HepG2 (cell line): ENCODE data around the gene ATP8B2. TPM values are rescaled to one million over a fixed set of nuclear protein-coding genes. Genes with fewer than 3 reads are reported as not detected.

Experiments
- ARNTL ChIP-seq: sonication (generic); formaldehyde crosslinking; IDR thresholded peaks from 2 replicates; pipeline ENCODE4 v1.4.0; 2020; ENCODE audit warnings: mild to moderate bottlenecking, missing genetic modification reagents
- BCL3 ChIP-seq: sonication (generic); formaldehyde crosslinking; IDR thresholded peaks from 2 replicates; pipeline ENCODE4 v1.5.1; 2020; ENCODE audit warnings: mild to moderate bottlenecking, missing genetic modification reagents, moderate library complexity
- CHD4 ChIP-seq: fragments of 200-600 bp; sonication (generic); IDR thresholded peaks from 2 replicates; pipeline ENCODE4 v1.7.0; 2017; ENCODE audit warnings: mild to moderate bottlenecking, low read length, borderline replicate concordance
- GPN1 ChIP-seq: sonication (generic); formaldehyde crosslinking; IDR thresholded peaks from 2 replicates; pipeline ENCODE4 v1.5.1; 2020; ENCODE audit warnings: missing genetic modification reagents, borderline replicate concordance
- MED8 ChIP-seq: sonication (generic); formaldehyde crosslinking; IDR thresholded peaks from 2 replicates; pipeline ENCODE4 v1.8.1; 2023; ENCODE audit warnings: mild to moderate bottlenecking, missing genetic modification reagents; ENCODE audit not compliant: insufficient replicate concordance
- MTA3 ChIP-seq: sonication (generic); formaldehyde crosslinking; IDR thresholded peaks from 2 replicates; pipeline ENCODE4 v1.4.0; 2020; ENCODE audit warnings: missing genetic modification reagents
- MTF2 ChIP-seq: sonication (generic); formaldehyde crosslinking; IDR thresholded peaks from 2 replicates; pipeline ENCODE4 v1.5.0; 2020; ENCODE audit warnings: missing genetic modification reagents, borderline replicate concordance
- NFATC3 ChIP-seq: sonication (generic); formaldehyde crosslinking; IDR thresholded peaks from 2 replicates; pipeline ENCODE4 v1.5.1; 2020; ENCODE audit warnings: mild to moderate bottlenecking, missing genetic modification reagents
- NR2F2 ChIP-seq: IDR thresholded peaks from 2 replicates; pipeline ENCODE4 v1.6.1; 2012; ENCODE audit warnings: low read depth, inconsistent platforms, borderline replicate concordance
- RAD51 ChIP-seq: fragments of 450-650 bp; IDR thresholded peaks from 2 replicates; pipeline ENCODE4 v1.6.1; 2016; ENCODE audit warnings: borderline replicate concordance
- SAFB2 ChIP-seq: sonication (generic); formaldehyde crosslinking; IDR thresholded peaks from 2 replicates; pipeline ENCODE4 v1.5.1; 2020; ENCODE audit warnings: missing genetic modification reagents, low read depth, mild to moderate bottlenecking, borderline replicate concordance
- TAF1 ChIP-seq: sonication (generic); formaldehyde crosslinking; IDR thresholded peaks from 2 replicates; pipeline ENCODE4 v1.4.0; 2020; ENCODE audit warnings: missing genetic modification reagents
- TEF ChIP-seq: sonication (generic); formaldehyde crosslinking; IDR thresholded peaks from 2 replicates; pipeline ENCODE4 v1.5.0; 2020; ENCODE audit warnings: missing genetic modification reagents
- TP53 ChIP-seq: sonication (generic); formaldehyde crosslinking; conservative IDR thresholded peaks from 2 replicates; pipeline ENCODE4 v1.4.0; 2020; ENCODE audit warnings: missing genetic modification reagents
- ZNF143 ChIP-seq: sonication (generic); formaldehyde crosslinking; IDR thresholded peaks from 2 replicates; pipeline ENCODE4 v1.4.0; 2020; ENCODE audit warnings: missing genetic modification reagents
- ZNF326 ChIP-seq: sonication (generic); formaldehyde crosslinking; IDR thresholded peaks from 2 replicates; pipeline ENCODE4 v1.4.0; 2020; ENCODE audit warnings: missing genetic modification reagents, borderline replicate concordance
- ZNF407 ChIP-seq: sonication (generic); formaldehyde crosslinking; IDR thresholded peaks from one replicate; pipeline ENCODE4 v1.5.1; 2020; ENCODE audit warnings: mild to moderate bottlenecking, missing genetic modification reagents; ENCODE audit errors: not compliant biosample characterization
- ZNF558 ChIP-seq: sonication (generic); formaldehyde crosslinking; IDR thresholded peaks from 2 replicates; pipeline ENCODE4 v1.9.0; 2022; ENCODE audit warnings: mild to moderate bottlenecking, missing genetic modification reagents, borderline replicate concordance
- ZNF570 ChIP-seq: sonication (generic); formaldehyde crosslinking; IDR thresholded peaks from 2 replicates; pipeline ENCODE4 v1.4.0; 2020; ENCODE audit warnings: mild to moderate bottlenecking, missing genetic modification reagents, borderline replicate concordance
- ZNF678 ChIP-seq: sonication (generic); formaldehyde crosslinking; IDR thresholded peaks from 2 replicates; pipeline ENCODE4 v1.4.0; 2020; ENCODE audit warnings: mild to moderate bottlenecking, missing genetic modification reagents
- polyA plus RNA-seq, 8 experiments: library from polyadenylated mRNA; depleted of rRNA in 3 of 8; stranded (reverse) in 7 of 8; unstranded in 1 of 8; fragments of >200 nt; fragmentation: Illumina TruSeq in 4 of 8; extraction: Trizol in 4 of 8; gene quantifications; 2 replicates each; pipeline versions ENCODE4 v1.2.1 to v1.2.3, GENCODE V29; 2011 to 2016; ENCODE audit warnings: low read depth in 4 of 8, missing spikeins in 1 of 8, mixed read lengths in 1 of 8; ENCODE audit not compliant: insufficient read depth in 1 of 8
- total RNA-seq, 5 experiments: library from RNA; depleted of rRNA; stranded (reverse); fragments of >200 nt; fragmentation: Illumina TruSeq; extraction: Trizol; gene quantifications; 2 replicates each; pipeline ENCODE4 v1.2.3, GENCODE V29; 2016; ENCODE audit warnings: low read depth in 1 of 5

Gene ATP8B2
- total and polyA plus RNA-seq, 2 of the 13 experiments (the other 11 are each of a cell fraction or from before 2014, with no cell fraction given): 20.4 to 39.3 TPM

- TF ChIP-seq SAFB2 (CRISPR knock-in tag): no peak
- TF ChIP-seq MED8 (CRISPR knock-in tag): no peak
- TF ChIP-seq GPN1: no peak
- no peak for TF ChIP-seq ARNTL (CRISPR knock-in tag)
- TF ChIP-seq ZNF558 (CRISPR knock-in tag): no peak
- TF ChIP-seq BCL3 (CRISPR knock-in tag): no peak
- no peak for TF ChIP-seq TAF1 (CRISPR knock-in tag)
- no peak for TF ChIP-seq ZNF407 (CRISPR knock-in tag)
- no peak for TF ChIP-seq NFATC3
- TF ChIP-seq ZNF326 (CRISPR knock-in tag): no peak
- TF ChIP-seq ZNF570 (CRISPR knock-in tag): no peak
- TF ChIP-seq TEF (CRISPR knock-in tag): no peak
- TF ChIP-seq ZNF143: no peak
- no peak for TF ChIP-seq MTF2 (CRISPR knock-in tag)
- no peak for TF ChIP-seq RAD51
- no peak for TF ChIP-seq NR2F2
- TF ChIP-seq MTA3 (CRISPR knock-in tag): no peak
- TF ChIP-seq TP53 (CRISPR knock-in tag): no peak; the same call in 1 of the 2 replicates
- TF ChIP-seq ZNF678 (CRISPR knock-in tag): peak; percentile 42; the same call in 1 of the 2 replicates
- peak; percentile 64; the same call in 1 of the 2 replicates for TF ChIP-seq CHD4
These were observed 9.0 kb downstream of the ATP8B2 start (continued) for GRCh38 chr1:154334079-154335024.
